Suprapubic skin (tissue), 3 donors: Measurements from ENCODE around the gene OPA3.

Experiments
- EP300 ChIP-seq: sonication (generic); formaldehyde crosslinking; IDR thresholded peaks from one replicate; pipeline ENCODE4 v1.6.1; 2017; ENCODE audit warnings: antibody characterized with exemption
- POLR2A ChIP-seq, 2 donors: fragments of 450-650 bp; IDR thresholded peaks; one replicate each; pipeline ENCODE4 v1.6.1; 2017; ENCODE audit warnings: antibody characterized with exemption in 2 of 2, mild to moderate bottlenecking in 2 of 2, moderate library complexity in 2 of 2
- TF ChIP-seq, protein P1 (sequence below), 2 donors: fragments of 200-600 bp in 1 of 2; fragments of 450-650 bp in 1 of 2; sonication (generic) in 1 of 2; IDR thresholded peaks; one replicate each; pipeline ENCODE4 v1.5.1; 2016 to 2019; ENCODE audit warnings: antibody characterized with exemption in 2 of 2, mild to moderate bottlenecking in 1 of 2, moderate library complexity in 1 of 2

DNA sequence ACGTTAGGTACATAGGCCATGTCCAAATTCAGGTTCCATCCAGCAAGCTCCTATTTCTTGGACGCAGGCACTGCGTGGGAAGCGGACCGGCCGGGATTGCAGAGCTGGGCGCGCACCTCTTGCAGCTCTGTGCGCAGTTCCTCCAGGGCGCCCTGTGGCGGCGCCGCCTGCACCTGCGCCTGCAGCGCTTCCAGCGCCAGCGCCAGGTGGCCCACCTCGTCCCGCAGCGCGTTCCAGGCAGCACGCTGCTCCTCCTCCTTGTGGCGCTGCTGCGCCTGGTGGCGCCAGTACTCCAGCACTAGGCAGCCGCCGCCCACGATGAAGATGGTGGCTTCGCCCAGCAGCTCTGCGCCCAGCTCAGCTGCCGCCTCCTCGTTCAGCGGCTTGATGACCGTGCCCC lies 31.1 kb downstream of the OPA3 start:
- no peak for TF ChIP-seq POLR2A (IDR thresholded peaks at IDR 0.05)
- TF ChIP-seq, protein P1, sequence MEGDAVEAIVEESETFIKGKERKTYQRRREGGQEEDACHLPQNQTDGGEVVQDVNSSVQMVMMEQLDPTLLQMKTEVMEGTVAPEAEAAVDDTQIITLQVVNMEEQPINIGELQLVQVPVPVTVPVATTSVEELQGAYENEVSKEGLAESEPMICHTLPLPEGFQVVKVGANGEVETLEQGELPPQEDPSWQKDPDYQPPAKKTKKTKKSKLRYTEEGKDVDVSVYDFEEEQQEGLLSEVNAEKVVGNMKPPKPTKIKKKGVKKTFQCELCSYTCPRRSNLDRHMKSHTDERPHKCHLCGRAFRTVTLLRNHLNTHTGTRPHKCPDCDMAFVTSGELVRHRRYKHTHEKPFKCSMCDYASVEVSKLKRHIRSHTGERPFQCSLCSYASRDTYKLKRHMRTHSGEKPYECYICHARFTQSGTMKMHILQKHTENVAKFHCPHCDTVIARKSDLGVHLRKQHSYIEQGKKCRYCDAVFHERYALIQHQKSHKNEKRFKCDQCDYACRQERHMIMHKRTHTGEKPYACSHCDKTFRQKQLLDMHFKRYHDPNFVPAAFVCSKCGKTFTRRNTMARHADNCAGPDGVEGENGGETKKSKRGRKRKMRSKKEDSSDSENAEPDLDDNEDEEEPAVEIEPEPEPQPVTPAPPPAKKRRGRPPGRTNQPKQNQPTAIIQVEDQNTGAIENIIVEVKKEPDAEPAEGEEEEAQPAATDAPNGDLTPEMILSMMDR (IDR thresholded peaks at IDR 0.05) = peak; percentile 5 to 40
- TF ChIP-seq EP300 = no peak
